Activated CD4-positive, CD25-positive, alpha-beta regulatory T cell treated with anti-CD3 and anti-CD28 coated beads, Interleukin-2, amount 50 U/mL, for 24 hours (primary cell): Measurements from ENCODE around the gene TCIRG1.

Source experiments
- ATAC-seq, 2 donors: fragments of 150-1000 bp; cut with Tn5 transposase; one replicate each; pipeline ENCODE4 v1.10.0; 2021; ENCODE audit warnings: mild to moderate bottlenecking in 1 of 2, moderate library complexity in 1 of 2

The TCIRG1 gene

DNA sequence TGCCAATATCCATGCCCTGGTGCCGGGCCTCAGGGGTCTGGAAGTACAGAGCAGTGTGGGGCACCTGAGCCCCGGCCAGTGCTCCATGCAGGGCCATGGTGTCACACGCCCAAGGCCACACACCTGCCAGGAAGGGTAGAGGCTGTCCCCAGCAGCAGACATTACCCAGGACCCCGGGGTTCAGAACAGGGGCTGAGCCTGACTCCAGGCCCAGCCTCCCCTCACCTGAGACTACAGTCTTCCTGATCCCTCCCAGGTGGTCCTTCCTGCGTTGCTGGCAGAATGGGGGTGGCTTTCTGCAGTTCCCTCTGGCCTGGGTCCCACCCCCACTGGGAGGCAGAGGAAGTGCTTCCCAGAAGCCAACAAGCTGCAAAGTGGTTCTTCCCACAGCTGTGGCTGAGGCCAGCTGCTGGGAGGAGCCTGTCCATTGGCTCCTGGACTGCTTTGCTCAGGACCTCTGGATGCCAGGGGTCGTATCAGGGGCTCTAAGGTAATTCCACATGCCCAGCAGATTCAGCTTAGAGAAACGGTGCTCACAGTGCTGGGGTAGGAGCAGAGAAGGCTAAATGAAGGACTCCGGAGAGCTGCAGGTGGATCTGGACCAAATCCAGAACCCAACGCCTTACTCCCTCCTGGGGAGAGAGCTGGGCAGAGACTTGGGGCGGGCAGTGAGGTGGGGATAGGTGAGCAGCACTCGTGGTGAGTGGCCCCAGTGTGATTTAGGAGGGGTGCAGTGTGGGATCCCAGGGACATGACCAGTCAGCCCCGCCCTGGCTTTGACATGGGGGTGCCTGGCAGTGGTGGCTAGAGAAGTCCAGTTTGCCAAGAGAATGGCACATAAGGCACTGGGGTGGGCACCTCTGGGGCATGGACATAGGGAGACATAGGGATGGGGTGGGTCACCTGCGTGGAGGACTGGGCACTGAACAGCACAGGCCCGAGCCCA is 12.6 kb downstream of the TCIRG1 start:
- no peak for ATAC-seq

DNA sequence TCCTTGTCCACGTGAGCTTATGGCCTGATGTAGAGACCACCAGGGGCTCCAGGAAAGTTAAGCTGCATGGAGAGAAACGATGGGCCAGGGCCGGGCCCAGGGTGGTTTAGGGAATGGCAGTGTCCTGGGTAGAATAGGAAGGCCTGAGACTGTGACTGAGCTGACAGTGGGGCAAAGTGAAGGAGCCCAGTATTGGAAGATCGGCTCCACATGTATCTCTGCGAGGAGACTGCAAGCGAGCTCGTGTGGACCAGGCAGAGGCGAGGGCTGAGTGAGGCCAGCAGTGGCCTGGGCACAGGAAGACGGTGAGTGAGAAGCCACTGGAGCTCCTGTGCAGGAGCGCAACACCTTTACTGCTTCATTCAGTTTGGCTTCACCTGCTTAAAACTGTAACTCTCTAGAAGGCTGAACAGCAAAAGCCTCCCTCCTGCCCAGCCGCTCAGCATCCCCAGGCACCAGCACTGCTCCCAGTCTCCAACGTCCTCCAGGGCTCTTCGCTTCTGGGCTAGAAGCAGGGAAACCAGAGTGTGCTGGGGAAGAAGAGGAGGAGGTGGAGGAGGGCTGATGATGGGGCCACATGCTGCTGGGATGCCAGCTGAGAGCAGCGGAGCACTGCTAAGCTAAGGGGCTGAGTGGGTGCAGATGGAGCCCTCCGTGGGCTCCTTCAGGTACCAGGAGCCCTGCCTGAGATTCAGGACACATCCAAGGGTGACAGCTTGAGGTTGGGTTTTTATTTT is 13.5 kb downstream of the TCIRG1 start:
- no peak for ATAC-seq

DNA sequence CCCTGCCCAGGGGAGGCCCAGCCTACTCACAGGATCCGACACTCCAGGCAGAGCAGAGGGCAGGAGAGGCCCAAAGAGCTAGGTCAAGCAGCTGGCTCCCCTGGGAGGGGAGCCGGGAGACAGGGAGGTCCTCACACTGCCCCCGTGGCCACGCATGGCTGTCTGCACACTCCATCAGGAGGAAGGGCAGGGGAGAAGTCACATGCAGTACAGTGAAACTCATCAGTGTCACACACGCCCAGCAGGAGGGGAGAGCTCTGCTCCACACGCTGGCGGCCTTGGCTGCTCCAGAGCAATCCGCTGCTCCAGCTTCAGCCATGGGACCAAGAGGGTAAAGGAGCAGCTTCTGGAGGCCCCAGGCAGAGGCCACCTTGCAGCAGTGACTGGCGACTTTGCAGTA is 14.3 kb downstream of the TCIRG1 start:
- ATAC-seq = no peak

DNA sequence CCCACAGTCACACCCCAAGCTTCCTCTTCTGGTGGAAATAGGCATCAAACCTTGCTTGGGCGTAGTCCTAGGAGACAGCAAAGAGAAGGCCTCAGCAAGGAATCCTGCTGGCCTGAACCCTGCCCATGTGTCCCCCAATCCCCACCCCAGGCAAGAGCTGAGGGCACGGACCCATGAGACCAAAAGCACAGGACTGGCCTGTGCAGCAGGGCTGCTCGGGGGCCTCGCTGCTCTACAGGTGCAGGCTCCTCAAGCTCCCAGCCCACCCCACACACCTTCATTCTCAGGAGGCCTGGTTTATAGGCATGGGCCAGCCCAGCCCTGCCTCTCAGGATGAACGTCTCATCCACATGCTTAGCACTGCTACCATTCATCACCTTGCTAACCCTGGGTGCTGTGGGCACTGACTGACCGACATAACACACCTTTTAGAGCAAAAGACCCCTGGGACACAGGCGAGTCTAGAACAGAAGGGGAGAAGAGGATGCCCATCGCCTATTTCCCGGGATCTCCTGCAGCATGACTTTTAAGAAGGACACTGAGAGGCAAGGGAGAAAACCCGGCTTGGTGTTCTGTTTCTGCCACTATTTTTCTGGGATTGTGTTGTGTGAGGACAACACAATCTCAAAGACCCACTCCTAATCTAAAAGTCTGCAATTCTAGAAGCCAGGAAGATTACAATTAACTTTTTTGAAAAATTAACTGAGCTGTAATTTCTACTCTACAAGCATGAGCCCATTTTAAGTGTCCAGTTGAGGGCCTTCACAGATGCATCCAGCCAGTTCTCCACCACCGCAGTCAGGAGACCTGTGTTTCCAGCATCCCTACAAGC is 15.4 kb downstream of the TCIRG1 start:
- ATAC-seq = no peak

DNA sequence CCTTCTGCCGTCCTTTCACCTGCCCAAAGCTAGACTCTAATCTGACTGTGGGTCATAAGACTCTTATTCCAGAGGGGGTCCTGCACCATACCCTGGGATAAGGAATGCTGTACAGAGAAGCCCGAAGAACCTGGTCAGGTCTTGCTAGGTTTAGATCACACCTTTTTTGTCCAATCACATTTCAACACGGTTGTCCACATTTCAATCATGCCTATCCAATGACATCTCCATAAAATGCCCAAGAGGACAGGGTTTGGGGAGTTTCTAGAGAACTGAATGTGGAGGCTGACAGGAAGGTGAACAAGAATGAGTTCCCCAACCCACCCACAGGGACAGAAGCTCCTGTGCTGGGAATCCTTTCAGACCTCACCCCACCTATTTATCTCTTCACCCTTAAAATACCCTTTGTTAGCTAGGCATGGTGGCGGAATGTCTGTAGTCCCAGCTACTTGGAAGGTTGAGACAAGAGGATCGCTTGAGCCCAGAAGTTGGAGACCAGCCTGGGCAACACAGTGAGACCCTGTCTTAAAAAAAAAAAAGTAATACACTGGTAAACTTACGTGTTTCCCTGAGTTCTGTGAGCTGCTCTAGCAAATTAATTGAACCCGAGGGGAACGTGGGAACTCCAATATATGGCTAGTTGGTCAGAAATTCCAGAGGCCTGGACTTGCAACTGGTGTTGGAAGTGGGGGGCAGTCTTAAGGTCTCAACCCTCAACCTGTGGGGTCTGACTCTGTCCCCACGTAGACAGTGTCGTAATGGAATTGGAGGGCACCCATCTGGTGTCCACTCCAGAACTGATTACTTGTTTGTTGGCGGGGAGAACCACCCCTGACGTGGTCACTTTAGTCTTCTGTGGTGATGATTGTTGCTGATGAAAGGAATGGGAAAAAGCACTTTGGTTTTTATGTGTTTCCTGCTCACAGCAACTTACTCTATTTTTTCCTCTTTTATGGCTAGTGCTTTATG is 17.8 kb downstream of the TCIRG1 start:
- ATAC-seq = no peak

DNA sequence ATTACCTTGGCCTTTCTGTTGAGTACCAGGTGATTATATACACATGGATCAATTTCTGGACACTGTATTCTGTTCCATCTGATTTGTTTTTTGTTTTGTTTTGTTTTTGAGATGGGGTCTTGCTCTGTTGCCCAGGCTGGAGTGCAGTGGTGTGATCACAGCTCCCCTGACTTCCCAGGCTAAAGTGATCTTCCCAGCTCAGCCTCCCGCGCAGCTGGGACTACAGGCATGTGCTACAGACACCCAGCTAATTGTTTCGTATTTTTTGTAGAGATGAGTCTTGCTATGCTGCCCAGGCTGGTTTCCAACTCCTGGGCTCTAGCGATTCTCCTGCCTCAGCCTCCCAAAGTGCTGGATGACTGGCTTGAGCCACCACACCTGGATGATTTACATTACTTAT is 19.0 kb downstream of the TCIRG1 start:
- no peak for ATAC-seq

DNA sequence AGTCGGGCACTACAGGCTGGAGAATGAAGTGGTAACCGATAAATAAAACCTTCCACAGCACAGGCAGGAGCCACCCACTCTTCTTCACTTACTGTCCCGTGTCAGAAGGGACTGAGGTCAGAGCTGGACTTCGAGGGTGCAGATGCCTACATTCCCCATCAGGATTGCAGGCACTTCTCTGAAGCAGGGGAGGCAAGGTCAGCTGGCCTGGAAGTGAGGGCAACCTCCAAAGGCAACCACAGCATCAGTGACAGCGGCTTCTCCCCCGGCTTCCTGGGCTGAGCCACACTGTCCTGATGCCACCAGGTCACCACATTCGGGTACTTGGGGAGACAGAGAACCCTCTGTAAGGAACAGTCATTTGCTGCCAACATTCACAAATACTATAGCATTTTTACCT is 22.7 kb downstream of the TCIRG1 start:
- ATAC-seq = no peak

DNA sequence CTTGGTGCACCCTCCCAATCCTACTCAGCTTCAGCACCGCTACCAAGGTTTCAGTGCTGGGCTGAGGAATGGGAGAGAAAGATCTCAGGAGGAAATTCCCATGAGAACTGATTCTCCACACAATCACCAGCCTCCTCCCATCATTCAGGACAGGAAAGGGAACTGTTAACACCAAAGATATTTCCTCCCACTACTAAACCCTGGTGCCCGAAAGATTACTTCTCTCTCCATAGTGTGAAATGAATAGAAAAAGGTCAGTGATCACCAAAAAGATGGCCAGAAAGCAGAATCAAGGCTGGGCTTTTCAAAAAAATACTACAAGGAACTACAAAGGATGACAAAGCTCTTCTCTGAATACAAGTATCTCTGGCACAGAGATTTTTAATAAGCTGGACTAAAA is 26.1 kb downstream of the TCIRG1 start:
- no peak for ATAC-seq

DNA sequence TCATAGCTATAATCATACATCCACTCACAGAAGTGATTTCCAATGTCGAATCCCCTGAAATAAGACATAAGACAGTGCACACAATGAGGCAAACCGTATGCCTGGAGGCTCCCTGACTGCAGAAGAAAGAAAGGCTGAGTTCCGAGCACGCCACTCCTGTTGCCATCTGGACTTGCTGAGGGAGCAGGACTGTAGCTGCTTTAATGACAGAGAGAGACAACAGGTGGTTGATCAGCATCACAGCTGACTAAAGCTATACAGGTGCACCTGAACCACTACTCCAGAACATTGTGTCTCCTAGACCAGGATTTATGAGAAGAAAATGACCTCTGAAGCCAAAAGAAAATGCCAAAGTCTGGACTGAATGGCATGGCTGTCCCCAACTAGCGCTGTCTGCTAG is 27.0 kb downstream of the TCIRG1 start:
- ATAC-seq = no peak

DNA sequence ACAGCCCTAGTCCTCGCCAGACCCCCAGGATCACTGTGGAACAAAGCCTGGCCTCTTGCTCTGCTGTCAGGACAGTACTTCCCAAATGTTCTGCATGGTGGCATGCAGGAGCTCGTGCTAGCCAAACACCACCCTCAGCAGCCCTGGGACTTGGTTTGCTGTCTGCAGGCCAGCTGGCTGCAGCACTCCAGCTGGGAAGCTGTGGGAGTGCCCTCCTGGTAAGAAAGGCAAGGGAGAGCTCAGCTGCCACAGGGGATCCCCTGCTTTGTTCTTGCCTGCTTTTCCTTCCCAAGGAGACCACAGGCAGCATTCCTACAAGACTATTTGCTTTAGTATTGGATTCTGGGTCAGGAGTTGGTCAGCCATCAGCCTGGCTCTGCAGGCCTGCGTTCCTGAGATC is 27.9 kb downstream of the TCIRG1 start:
- ATAC-seq = no peak

DNA sequence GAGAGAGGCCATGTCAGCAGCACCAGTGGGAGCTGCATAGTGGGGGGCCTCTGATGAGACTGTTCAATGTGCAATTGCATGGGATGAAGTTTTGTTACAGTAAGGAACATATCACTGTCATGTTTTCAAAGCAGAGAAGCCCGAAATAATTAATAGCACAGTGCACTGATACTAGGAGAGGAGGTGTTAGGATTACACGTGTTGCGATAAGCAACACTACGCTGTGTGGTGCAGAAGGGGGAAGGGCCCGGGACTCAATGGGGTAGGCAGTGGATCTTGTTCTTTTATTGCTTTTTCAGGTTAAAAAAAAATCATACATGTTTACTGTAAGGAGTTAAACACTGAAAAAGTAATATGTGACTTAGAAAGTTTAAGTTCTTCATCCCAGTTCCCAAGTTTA is 29.2 kb downstream of the TCIRG1 start:
- ATAC-seq = no peak

DNA sequence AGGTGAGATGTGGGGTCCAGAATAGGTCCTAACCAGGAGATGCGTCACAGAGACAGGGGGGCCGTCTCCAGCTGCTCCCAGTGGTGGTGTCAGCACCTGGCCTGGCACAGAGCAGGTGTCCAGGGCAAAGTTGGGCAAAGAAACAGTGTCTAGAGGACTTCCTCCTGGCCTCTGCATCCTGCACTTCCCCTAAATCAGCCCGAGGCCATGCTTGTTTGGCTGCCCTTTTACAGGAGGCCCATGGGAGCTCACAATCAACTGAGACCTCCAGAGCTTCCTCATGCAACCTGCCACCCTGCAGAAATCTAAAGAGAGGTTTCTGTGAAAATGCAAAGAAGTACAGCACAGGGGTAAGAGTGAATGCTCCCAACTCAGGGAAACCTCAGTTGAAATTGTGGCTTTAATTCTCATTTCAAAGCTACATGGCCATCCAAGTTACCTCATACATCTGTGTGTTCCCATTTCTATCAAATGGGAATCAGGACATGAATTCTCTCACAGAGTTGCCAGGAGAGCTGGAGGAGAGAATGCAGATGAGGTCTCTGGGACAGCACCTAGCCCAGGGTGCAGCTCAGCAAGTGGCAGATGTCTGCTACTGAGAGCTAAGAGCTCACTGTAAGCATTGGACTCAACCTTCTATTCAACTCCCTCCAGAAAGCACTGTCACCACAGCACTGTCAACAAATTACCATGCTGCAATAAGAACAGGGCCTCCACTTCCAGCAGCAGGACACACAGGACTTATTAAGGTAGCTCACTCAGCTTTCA is 32.6 kb downstream of the TCIRG1 start:
- no peak for ATAC-seq

DNA sequence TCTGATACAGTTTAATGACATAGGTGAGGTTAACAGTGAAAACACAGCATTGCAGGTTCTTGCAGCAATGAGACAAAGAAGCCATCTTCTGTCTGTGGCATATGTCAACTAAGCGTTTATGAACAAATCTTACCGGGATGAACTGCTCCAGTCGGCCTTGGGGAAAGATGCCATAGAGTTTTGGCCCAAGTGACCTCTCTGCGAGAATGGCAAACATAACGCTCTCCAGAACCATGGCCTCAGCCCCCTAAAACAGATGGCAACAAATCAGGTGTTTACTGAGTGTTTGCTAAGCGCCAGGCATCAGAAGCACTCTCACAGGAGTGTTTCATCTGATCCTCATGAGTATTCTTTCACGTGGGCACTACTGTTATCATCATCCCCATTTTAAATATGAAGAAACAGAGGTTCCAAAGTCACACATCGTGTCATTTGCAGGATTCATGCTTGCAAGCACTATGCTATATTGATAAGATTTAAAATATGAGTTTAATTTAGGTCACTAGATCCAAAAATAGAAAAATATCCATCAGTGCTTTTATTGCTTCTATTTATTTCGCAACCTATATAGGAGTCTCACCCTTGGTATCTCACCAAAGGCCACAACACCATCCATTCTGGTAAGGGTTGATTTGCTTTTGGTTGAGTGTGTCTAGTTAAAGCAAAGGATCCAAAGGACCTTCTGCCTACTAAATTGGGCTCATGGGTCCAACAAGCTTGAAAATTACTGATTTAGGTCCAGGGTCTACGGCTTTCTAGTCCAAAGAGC is 35.9 kb downstream of the TCIRG1 start:
- no peak for ATAC-seq

DNA sequence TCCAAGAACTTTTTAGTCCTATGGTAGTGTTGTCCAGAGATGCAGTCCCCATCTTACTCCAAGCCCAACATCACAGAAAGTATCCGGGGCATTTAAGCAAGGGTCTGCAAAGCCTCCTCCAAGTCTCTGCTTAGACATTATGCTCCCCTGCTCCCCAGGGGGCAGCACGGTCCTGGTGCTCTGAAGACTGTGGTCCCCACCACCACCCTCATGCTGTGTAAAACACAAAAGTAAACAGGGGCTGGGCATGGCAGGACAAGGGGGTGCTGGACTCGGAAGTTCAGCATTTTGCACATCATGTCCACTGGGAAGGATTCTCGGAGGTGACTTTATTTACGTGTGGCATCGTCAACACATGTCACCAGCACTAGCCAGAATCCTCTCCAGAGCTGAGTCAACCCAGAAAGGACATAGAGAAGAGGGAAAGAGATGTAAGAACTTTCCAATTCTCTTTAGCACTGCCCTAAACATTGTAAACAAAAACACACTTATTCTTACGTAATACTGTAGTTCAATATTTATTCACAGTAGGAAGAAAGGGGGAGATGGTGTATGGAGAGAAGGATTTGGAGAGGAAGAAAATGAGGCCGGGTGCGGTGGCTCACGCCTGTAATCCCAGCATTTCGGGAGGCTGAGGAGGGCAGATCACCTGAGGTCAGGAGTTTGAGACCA is 37.7 kb downstream of the TCIRG1 start:
- no peak for ATAC-seq

DNA sequence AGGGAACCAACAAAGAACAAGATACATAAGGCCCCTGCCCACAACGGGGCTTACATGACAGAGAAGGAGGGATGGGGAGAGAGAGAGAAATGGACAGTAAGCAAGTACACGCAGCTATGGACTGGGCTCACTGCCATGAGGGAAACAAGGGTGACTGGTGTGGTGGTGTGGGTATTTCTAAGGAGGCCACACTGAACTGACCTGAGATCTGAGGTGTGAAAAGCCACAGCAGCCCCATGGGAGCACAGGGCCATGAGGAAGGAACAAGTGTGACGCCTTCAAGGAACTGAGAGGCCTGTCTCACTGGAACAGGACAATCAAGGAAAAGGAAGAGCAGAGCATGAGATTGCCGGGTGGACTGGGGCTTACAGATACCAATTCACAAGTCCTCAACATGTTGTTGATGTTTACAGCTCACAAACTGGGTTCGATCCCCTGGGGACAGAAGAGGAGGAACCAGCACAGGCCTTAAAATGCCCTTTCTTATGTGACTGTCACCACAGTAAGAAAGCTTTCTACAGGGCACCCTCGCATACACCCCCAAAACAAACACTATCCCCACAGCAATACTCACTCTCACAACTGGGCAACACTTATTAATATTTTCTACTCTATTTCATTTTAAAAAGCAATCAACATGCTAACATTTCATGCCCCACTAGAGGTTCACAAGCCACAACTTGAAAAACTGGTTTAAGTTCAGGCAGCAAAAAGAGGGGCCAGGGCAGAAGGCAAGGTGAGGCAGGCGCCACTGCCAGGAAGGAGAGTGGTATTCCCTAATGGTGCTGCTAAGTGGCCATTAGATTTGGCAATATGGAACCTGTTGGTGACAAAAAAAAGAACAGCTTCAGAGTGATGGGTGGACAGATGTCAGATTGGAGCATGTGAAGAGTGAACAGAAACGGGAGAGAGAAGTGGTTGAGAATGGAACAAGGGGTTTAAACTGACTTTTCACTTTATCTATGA is 39.1 kb downstream of the TCIRG1 start:
- no peak for ATAC-seq

DNA sequence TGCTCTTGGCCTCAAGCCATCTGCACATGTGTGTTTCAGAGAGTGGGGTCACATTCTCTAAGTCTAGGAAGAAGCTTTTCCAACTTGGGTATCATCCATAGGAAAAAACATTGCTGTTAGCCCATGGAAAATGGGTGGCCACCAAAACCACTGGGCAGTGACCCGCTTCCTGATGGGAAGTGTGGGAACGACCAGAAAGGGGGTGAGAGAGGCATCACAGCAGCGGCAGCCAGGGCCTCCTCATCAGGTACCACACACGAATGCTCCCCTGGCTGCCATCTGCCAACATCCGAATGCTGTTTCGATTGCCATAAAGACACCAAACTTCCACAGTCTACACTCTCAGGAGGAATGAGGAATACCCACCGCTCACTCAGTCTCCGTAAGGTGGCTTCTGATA is 42.0 kb downstream of the TCIRG1 start:
- no peak for ATAC-seq

DNA sequence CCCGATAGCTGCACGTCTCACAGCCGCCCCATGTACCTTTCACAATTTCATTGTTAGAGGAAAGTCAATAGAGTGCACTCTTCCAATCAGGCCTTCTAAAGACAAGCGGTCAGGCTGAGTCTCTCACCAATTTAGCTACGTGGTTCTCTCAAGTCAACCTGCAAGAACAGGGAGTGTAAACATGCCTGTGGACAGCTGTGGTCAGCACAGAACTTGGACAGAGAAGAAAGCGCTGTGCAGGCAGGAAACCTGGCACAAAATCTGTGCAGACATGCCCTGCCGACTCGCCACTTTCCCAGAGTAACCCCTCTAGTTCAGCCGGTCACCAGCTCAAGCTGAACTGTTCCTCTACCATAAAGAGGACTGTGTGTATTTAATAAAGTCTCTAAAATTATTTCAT is 42.9 kb downstream of the TCIRG1 start:
- no peak for ATAC-seq

DNA sequence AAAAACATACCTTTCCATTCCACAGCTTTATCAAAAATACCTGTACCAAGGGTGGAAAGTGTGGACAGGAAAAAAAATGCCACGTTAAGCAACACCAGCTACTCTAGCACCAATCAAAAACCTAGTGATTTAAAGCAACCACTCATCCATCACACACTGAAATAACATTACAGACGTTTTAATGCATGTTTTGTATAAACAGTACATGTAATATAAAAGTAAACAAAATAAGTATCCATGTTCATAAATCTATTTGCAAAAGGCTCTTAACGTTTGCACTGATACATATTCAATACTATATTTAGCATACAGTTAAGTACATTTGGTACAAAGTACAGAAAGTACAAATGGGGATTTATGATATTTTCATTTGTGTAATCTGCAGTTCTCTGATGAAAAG is 43.7 kb downstream of the TCIRG1 start:
- ATAC-seq = no peak

DNA sequence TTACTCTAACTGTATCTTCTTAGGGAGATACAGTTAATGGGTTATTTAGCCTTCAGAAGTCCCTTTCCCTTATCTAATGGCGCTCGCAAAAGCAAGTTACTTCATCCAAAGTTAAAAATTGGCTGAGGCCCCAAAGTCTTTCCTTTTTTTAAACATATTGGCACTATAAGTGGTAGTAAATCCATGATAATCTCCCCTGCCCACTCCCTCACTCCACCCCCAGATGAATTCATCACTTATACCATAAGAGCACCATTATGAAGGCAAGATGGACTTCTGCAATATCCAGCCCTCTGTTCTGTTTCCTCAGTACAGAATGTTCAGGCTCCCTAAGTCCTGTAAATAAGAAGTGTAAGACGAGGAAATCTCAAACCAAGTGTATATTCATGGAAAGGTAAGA is 44.7 kb downstream of the TCIRG1 start:
- no peak for ATAC-seq
